ENCODE data around the gene LRRC8C.

LRRC8C gene

GRCh38 chr1:89699451-89699986 is 66.6 kb downstream of the LRRC8C start:
- no peak overlapping the region for H4K8ac ChIP-seq (ENCODE audit: low read depth, low read length)
- no peaks in the 10 kb centered on the region for H3K4me1 ChIP-seq (ENCODE audit: control insufficient read depth in 2 of 2, insufficient read depth in 1 of 2, low read depth in 1 of 2, low read length in 2 of 2)
- H3K9me3 ChIP-seq (replicated peaks in 1 of 2; ENCODE audit: control insufficient read depth in 2 of 2, insufficient read depth in 1 of 2, low read depth in 1 of 2, low read length in 2 of 2) = no peaks in the 10 kb centered on the region
- no peaks in the 10 kb centered on the region for H3K79me1 ChIP-seq (ENCODE audit: low read depth, low read length)
- H4K91ac ChIP-seq (ENCODE audit: low read depth, low read length, poor library complexity) = no peak overlapping the region
- H3K9ac ChIP-seq (ENCODE audit: low read depth, low read length, poor library complexity) = no peak overlapping the region
- no peak overlapping the region for H2AK5ac ChIP-seq (ENCODE audit: low read depth, low read length)
- H2BK12ac ChIP-seq (ENCODE audit: low read length) = no peak overlapping the region
- no peak overlapping the region for H3K27ac ChIP-seq (replicated peaks; ENCODE audit: low read length)
- no peaks in the 10 kb centered on the region for H3K36me3 ChIP-seq (replicated peaks in 1 of 2; ENCODE audit: control insufficient read depth in 2 of 2, insufficient read depth in 2 of 2, low read length in 2 of 2)
- WGBS, 2 donors (ENCODE audit: extremely low coverage in 2 of 2, insufficient read length in 2 of 2, insufficient replicate concordance in 1 of 2) = no CpG with 5 or more reads among the region's 4 CpGs
- no peaks in the 10 kb centered on the region for H3K27me3 ChIP-seq (ENCODE audit: control insufficient read depth in 3 of 3, insufficient read depth in 3 of 3, low read depth in 1 of 3, low read length in 3 of 3)
- no peak overlapping the region for H2BK15ac ChIP-seq (ENCODE audit: low read length)
- no peak overlapping the region for H3K4me3 ChIP-seq (ENCODE audit: low read length in 2 of 2)
- no peak for DNase-seq (ENCODE audit: low spot score)
- H3K23ac ChIP-seq (ENCODE audit: low read depth, low read length, poor library complexity) = no peak overlapping the region
- no peak overlapping the region for H3K4me2 ChIP-seq (ENCODE audit: insufficient read depth, low read length, poor library complexity, severe bottlenecking)
- H2BK120ac ChIP-seq (ENCODE audit: low read depth, low read length) = no peak overlapping the region
- no peak overlapping the region for H2BK5ac ChIP-seq (ENCODE audit: low read length)
- H2AFZ ChIP-seq (ENCODE audit: low read length) = no peak overlapping the region
- no peak overlapping the region for H3K4ac ChIP-seq (ENCODE audit: low read length)
- no peak overlapping the region for H3K14ac ChIP-seq (ENCODE audit: low read length)
- no peak overlapping the region for H3K18ac ChIP-seq (ENCODE audit: low read length)

GRCh38 chr1:89701746-89702241 is 68.9 kb downstream of the LRRC8C start:
- DNase-seq (ENCODE audit: low spot score) = no peak
- H2AK5ac ChIP-seq (ENCODE audit: low read depth, low read length) = no peak overlapping the region
- H3K18ac ChIP-seq (ENCODE audit: low read length) = no peak overlapping the region
- no peaks in the 10 kb centered on the region for H3K36me3 ChIP-seq (replicated peaks in 1 of 2; ENCODE audit: control insufficient read depth in 2 of 2, insufficient read depth in 2 of 2, low read length in 2 of 2)
- H2BK5ac ChIP-seq (ENCODE audit: low read length) = no peak overlapping the region
- H3K4me3 ChIP-seq (ENCODE audit: low read length in 2 of 2) = no peak overlapping the region
- H4K91ac ChIP-seq (ENCODE audit: low read depth, low read length, poor library complexity) = no peak overlapping the region
- no peak overlapping the region for H4K8ac ChIP-seq (ENCODE audit: low read depth, low read length)
- no peaks in the 10 kb centered on the region for H3K4me1 ChIP-seq (ENCODE audit: control insufficient read depth in 2 of 2, insufficient read depth in 1 of 2, low read depth in 1 of 2, low read length in 2 of 2)
- no peak overlapping the region for H3K4ac ChIP-seq (ENCODE audit: low read length)
- no peak overlapping the region for H3K27ac ChIP-seq (replicated peaks; ENCODE audit: low read length)
- H3K9ac ChIP-seq (ENCODE audit: low read depth, low read length, poor library complexity) = no peak overlapping the region
- H2BK120ac ChIP-seq (ENCODE audit: low read depth, low read length) = no peak overlapping the region
- H3K4me2 ChIP-seq (ENCODE audit: insufficient read depth, low read length, poor library complexity, severe bottlenecking) = no peak overlapping the region
- H3K14ac ChIP-seq (ENCODE audit: low read length) = no peak overlapping the region
- no peak overlapping the region for H2BK15ac ChIP-seq (ENCODE audit: low read length)
- no peak overlapping the region for H2BK12ac ChIP-seq (ENCODE audit: low read length)
- H3K27me3 ChIP-seq (ENCODE audit: control insufficient read depth in 3 of 3, insufficient read depth in 3 of 3, low read depth in 1 of 3, low read length in 3 of 3) = no peaks in the 10 kb centered on the region
- whole genome bisulfite sequencing, 2 donors (ENCODE audit: extremely low coverage in 2 of 2, insufficient read length in 2 of 2, insufficient replicate concordance in 1 of 2) = no CpG with 5 or more reads among the region's 4 CpGs
- no peak overlapping the region for H3K23ac ChIP-seq (ENCODE audit: low read depth, low read length, poor library complexity)
- H3K79me1 ChIP-seq (ENCODE audit: low read depth, low read length) = no peaks in the 10 kb centered on the region
- no peak overlapping the region for H2AFZ ChIP-seq (ENCODE audit: low read length)
- H3K9me3 ChIP-seq (replicated peaks in 1 of 2; ENCODE audit: control insufficient read depth in 2 of 2, insufficient read depth in 1 of 2, low read depth in 1 of 2, low read length in 2 of 2) = no peaks in the 10 kb centered on the region

- no peak overlapping the region for H2BK5ac ChIP-seq (ENCODE audit: low read length)
- no peaks in the 10 kb centered on the region for H3K4me1 ChIP-seq (ENCODE audit: control insufficient read depth in 2 of 2, insufficient read depth in 1 of 2, low read depth in 1 of 2, low read length in 2 of 2)
- no peak for DNase-seq (ENCODE audit: low spot score)
- H3K23ac ChIP-seq (ENCODE audit: low read depth, low read length, poor library complexity) = no peak overlapping the region
- no peak overlapping the region for H3K4me3 ChIP-seq (ENCODE audit: low read length in 2 of 2)
- H3K4ac ChIP-seq (ENCODE audit: low read length) = no peak overlapping the region
- no peak overlapping the region for H3K14ac ChIP-seq (ENCODE audit: low read length)
- no peak overlapping the region for H2BK15ac ChIP-seq (ENCODE audit: low read length)
- H2BK12ac ChIP-seq (ENCODE audit: low read length) = no peak overlapping the region
- H3K27me3 ChIP-seq (ENCODE audit: control insufficient read depth in 3 of 3, insufficient read depth in 3 of 3, low read depth in 1 of 3, low read length in 3 of 3) = no peaks in the 10 kb centered on the region
- H3K9me3 ChIP-seq (replicated peaks in 1 of 2; ENCODE audit: control insufficient read depth in 2 of 2, insufficient read depth in 1 of 2, low read depth in 1 of 2, low read length in 2 of 2) = no peaks in the 10 kb centered on the region
- no peaks in the 10 kb centered on the region for H3K36me3 ChIP-seq (replicated peaks in 1 of 2; ENCODE audit: control insufficient read depth in 2 of 2, insufficient read depth in 2 of 2, low read length in 2 of 2)
- no peak overlapping the region for H2AFZ ChIP-seq (ENCODE audit: low read length)
- H2BK120ac ChIP-seq (ENCODE audit: low read depth, low read length) = no peak overlapping the region
- H3K79me1 ChIP-seq (ENCODE audit: low read depth, low read length) = no peaks in the 10 kb centered on the region
- no peak overlapping the region for H3K9ac ChIP-seq (ENCODE audit: low read depth, low read length, poor library complexity)
- H4K91ac ChIP-seq (ENCODE audit: low read depth, low read length, poor library complexity) = no peak overlapping the region
- WGBS, 2 donors (ENCODE audit: extremely low coverage in 2 of 2, insufficient read length in 2 of 2, insufficient replicate concordance in 1 of 2) = no CpG with 5 or more reads among the region's 1 CpG
- H3K18ac ChIP-seq (ENCODE audit: low read length) = no peak overlapping the region
- H2AK5ac ChIP-seq (ENCODE audit: low read depth, low read length) = no peak overlapping the region
- H3K4me2 ChIP-seq (ENCODE audit: insufficient read depth, low read length, poor library complexity, severe bottlenecking) = no peak overlapping the region
- H4K8ac ChIP-seq (ENCODE audit: low read depth, low read length) = no peak overlapping the region
- no peak overlapping the region for H3K27ac ChIP-seq (replicated peaks; ENCODE audit: low read length)
These were observed 69.7 kb downstream of the LRRC8C start for GRCh38 chr1:89702520-89703045.

GRCh38 chr1:89703469-89703868 is 70.5 kb downstream of the LRRC8C start:
- no peak overlapping the region for H2BK120ac ChIP-seq (ENCODE audit: low read depth, low read length)

More at GRCh38 chr1:89703469-89703868, 70.5 kb downstream of the LRRC8C start:
- no peak overlapping the region for H2AK5ac ChIP-seq (ENCODE audit: low read depth, low read length)
- no peak overlapping the region for H3K18ac ChIP-seq (ENCODE audit: low read length)
- no peak overlapping the region for H4K8ac ChIP-seq (ENCODE audit: low read depth, low read length)
- no peak overlapping the region for H3K23ac ChIP-seq (ENCODE audit: low read depth, low read length, poor library complexity)
- no CpG with 5 or more reads among the region's 1 CpG for WGBS, 2 donors (ENCODE audit: extremely low coverage in 2 of 2, insufficient read length in 2 of 2, insufficient replicate concordance in 1 of 2)
- no peaks in the 10 kb centered on the region for H3K27me3 ChIP-seq (ENCODE audit: control insufficient read depth in 3 of 3, insufficient read depth in 3 of 3, low read depth in 1 of 3, low read length in 3 of 3)
- no peak for DNase-seq (ENCODE audit: low spot score)
- H3K9ac ChIP-seq (ENCODE audit: low read depth, low read length, poor library complexity) = no peak overlapping the region
- H3K4ac ChIP-seq (ENCODE audit: low read length) = no peak overlapping the region
- no peak overlapping the region for H2AFZ ChIP-seq (ENCODE audit: low read length)
- H3K36me3 ChIP-seq (replicated peaks in 1 of 2; ENCODE audit: control insufficient read depth in 2 of 2, insufficient read depth in 2 of 2, low read length in 2 of 2) = no peaks in the 10 kb centered on the region
- H3K9me3 ChIP-seq (replicated peaks in 1 of 2; ENCODE audit: control insufficient read depth in 2 of 2, insufficient read depth in 1 of 2, low read depth in 1 of 2, low read length in 2 of 2) = no peaks in the 10 kb centered on the region
- H3K4me2 ChIP-seq (ENCODE audit: insufficient read depth, low read length, poor library complexity, severe bottlenecking) = no peak overlapping the region
- peaks cover 0 to 2% of the 10 kb centered on the region in 2 donors for H3K4me1 ChIP-seq (ENCODE audit: control insufficient read depth in 2 of 2, insufficient read depth in 1 of 2, low read depth in 1 of 2, low read length in 2 of 2)
- no peak overlapping the region for H3K14ac ChIP-seq (ENCODE audit: low read length)
- H3K27ac ChIP-seq (replicated peaks; ENCODE audit: low read length) = no peak overlapping the region
- H3K79me1 ChIP-seq (ENCODE audit: low read depth, low read length) = no peaks in the 10 kb centered on the region
- H2BK5ac ChIP-seq (ENCODE audit: low read length) = no peak overlapping the region
- no peak overlapping the region for H2BK12ac ChIP-seq (ENCODE audit: low read length)
- no peak overlapping the region for H2BK15ac ChIP-seq (ENCODE audit: low read length)
- H3K4me3 ChIP-seq (ENCODE audit: low read length in 2 of 2) = no peak overlapping the region
- H4K91ac ChIP-seq (ENCODE audit: low read depth, low read length, poor library complexity) = no peak overlapping the region

All from neuronal stem cell (in vitro differentiated cells).